ENCODE data around the gene TTC17.
A peak's percentile ranks its signal among the peaks of the same experiment; 100 is the strongest.
"Not testable (repeated sequence)": the region's sequence is repeated elsewhere in the genome, so short reads cannot be mapped to it uniquely, and the experiment has no call there.

TTC17 gene

GRCh38 chr11:43358801-43359421 is at the start of gene TTC17:
Gene TTC17, plus strand, starts transcription at chr11:43358920. Its CDS starts 35 bp downstream, at chr11:43358955.
- DNase-seq = peak; percentile 89

GRCh38 chr11:43311791-43312607 is 46.7 kb upstream of the TTC17 start, which contains the start of gene API5:
Gene API5, plus strand, starts transcription at chr11:43311996. Its CDS starts 132 bp downstream, at chr11:43312128.
- peak; percentile 93 for DNase-seq

- no peak for DNase-seq
Measured at GRCh38 chr11:43315966-43316365, 42.8 kb upstream of the TTC17 start.

GRCh38 chr11:43316451-43316850 is 42.3 kb upstream of the TTC17 start:
- DNase-seq = peak; percentile 37

GRCh38 chr11:43327987-43328386 is 30.7 kb upstream of the TTC17 start:
- peak; percentile 93 for DNase-seq

GRCh38 chr11:43328482-43328881 is 30.2 kb upstream of the TTC17 start:
- DNase-seq = no peak

GRCh38 chr11:43341159-43341558 is 17.6 kb upstream of the TTC17 start:
- DNase-seq = no peak

GRCh38 chr11:43351426-43351825 is 7.3 kb upstream of the TTC17 start:
- not testable (repeated sequence) for DNase-seq

GRCh38 chr11:43354311-43354710 is 4.4 kb upstream of the TTC17 start:
- DNase-seq = no peak

GRCh38 chr11:43356336-43356735 is 2.4 kb upstream of the TTC17 start:
- DNase-seq = no peak

- no peak for DNase-seq
Measured at GRCh38 chr11:43358279-43358800, 380 bp upstream of the TTC17 start.

GRCh38 chr11:43359422-43359818 is 700 bp downstream of the TTC17 start:
- peak; percentile 6 for DNase-seq

GRCh38 chr11:43360361-43361032 is 1.8 kb downstream of the TTC17 start:
- peak; percentile 11 for DNase-seq

- DNase-seq = peak; percentile 48
Measured at GRCh38 chr11:43366677-43367076, 8.0 kb downstream of the TTC17 start.

GRCh38 chr11:43367382-43368178 is 8.9 kb downstream of the TTC17 start:
- no peak for DNase-seq

- DNase-seq = no peak
Measured at GRCh38 chr11:43376065-43376464, 17.3 kb downstream of the TTC17 start.

- peak; percentile 86 for DNase-seq
Measured at GRCh38 chr11:43376594-43376993, 17.9 kb downstream of the TTC17 start.

- no peak for DNase-seq
Measured at GRCh38 chr11:43377389-43377788, 18.7 kb downstream of the TTC17 start.

GRCh38 chr11:43378897-43379296 is 20.2 kb downstream of the TTC17 start:
- no peak for DNase-seq

- DNase-seq = no peak
Measured at GRCh38 chr11:43381802-43382201, 23.1 kb downstream of the TTC17 start.

GRCh38 chr11:43382614-43383013 is 23.9 kb downstream of the TTC17 start:
- DNase-seq = no peak

- DNase-seq = no peak
Measured at GRCh38 chr11:43384393-43384792, 25.7 kb downstream of the TTC17 start.

GRCh38 chr11:43392713-43393112 is 34.0 kb downstream of the TTC17 start:
- no peak for DNase-seq

All from fibroblast of skin of right quadriceps (primary cell).